Epithelial cell of prostate (primary cell): ENCODE data around the gene OXCT2.

ENCODE experiments used
- DNase-seq: peaks from one replicate; pipeline ENCODE4 v3.0.0-alpha.2; 2011; ENCODE audit warnings: low read depth, low spot score
- H3K27ac ChIP-seq: fragments of 450-650 bp; 2 replicates; pipeline ENCODE4 v1.5.1; 2017; ENCODE audit warnings: mild to moderate bottlenecking

Gene OXCT2

GRCh38 chr1:39745016-39745670 is 26.0 kb downstream of the OXCT2 start:
- DNase-seq: no peak
- no peak overlapping the region for H3K27ac ChIP-seq

GRCh38 chr1:39738622-39739366 is 32.4 kb downstream of the OXCT2 start, which contains the start of gene PPIE:
PPIE (plus strand) TSS chr1:39738882; CDS start chr1:39738901, 19 bp downstream.
- DNase-seq: peak; percentile 39
- peak within 1 kb of the TSS; percentile 28 for H3K27ac ChIP-seq

- DNase-seq: no peak
- no peak overlapping the region for H3K27ac ChIP-seq
Measured at GRCh38 chr1:39737546-39738169, 33.5 kb downstream of the OXCT2 start.

- peak; percentile 33 for DNase-seq
- H3K27ac ChIP-seq: no peak overlapping the region
Measured at GRCh38 chr1:39735731-39736130, 35.4 kb downstream of the OXCT2 start.

- DNase-seq: no peak
- H3K27ac ChIP-seq: no peak overlapping the region
Measured at GRCh38 chr1:39733161-39733560, 38.0 kb downstream of the OXCT2 start.

GRCh38 chr1:39732730-39733129 is 38.4 kb downstream of the OXCT2 start:
- H3K27ac ChIP-seq: no peak overlapping the region
- DNase-seq: no peak

GRCh38 chr1:39729842-39730241 is 41.3 kb downstream of the OXCT2 start:
- no peak for DNase-seq
- H3K27ac ChIP-seq: no peak overlapping the region

- peak overlapping the region; percentile 15 for H3K27ac ChIP-seq
- DNase-seq: no peak
Measured at GRCh38 chr1:39729030-39729429, 42.1 kb downstream of the OXCT2 start.

GRCh38 chr1:39727932-39728317 is 43.2 kb downstream of the OXCT2 start:
- no peak overlapping the region for H3K27ac ChIP-seq
- no peak for DNase-seq

GRCh38 chr1:39727221-39727931 is 43.8 kb downstream of the OXCT2 start:
- no peak overlapping the region for H3K27ac ChIP-seq
- no peak for DNase-seq

GRCh38 chr1:39726600-39726999 is 44.5 kb downstream of the OXCT2 start:
- DNase-seq: no peak
- no peak overlapping the region for H3K27ac ChIP-seq

GRCh38 chr1:39722495-39722894 is 48.7 kb downstream of the OXCT2 start:
- peak; percentile 51 for DNase-seq
- H3K27ac ChIP-seq: peak overlapping the region; percentile 62

- peak overlapping the region; percentile 62 for H3K27ac ChIP-seq
- no peak for DNase-seq
Measured at GRCh38 chr1:39721664-39722063, 49.5 kb downstream of the OXCT2 start.

GRCh38 chr1:39720094-39720999 is 50.8 kb downstream of the OXCT2 start:
- no peak overlapping the region for H3K27ac ChIP-seq
- no peak for DNase-seq
